B cell (primary cell): Measurements from ENCODE around the gene ERMAP. TPM values are rescaled to one million over a fixed set of nuclear protein-coding genes. Genes with fewer than 3 reads are reported as not detected.

Source experiments
- ATAC-seq: fragments of 200-7000 bp; cut with Tn5 transposase; one replicate; pipeline ENCODE4 v1.10.0; 2021; ENCODE audit warnings: low read depth, mild to moderate bottlenecking, moderate number of reproducible peaks, moderate library complexity
- CTCF ChIA-PET: fragments of 350-600 bp; sonication (Branson Sonifier 250); formaldehyde crosslinking; loops from one replicate; lab custom pipeline; 2021; ENCODE audit warnings: antibody characterized with exemption, inconsistent platforms; lab: Charles Lee
- POLR2A ChIA-PET: fragments of 350-600 bp; sonication (Branson Sonifier 250); formaldehyde crosslinking; loops from one replicate; lab custom pipeline; 2021; ENCODE audit warnings: antibody characterized with exemption; lab: Charles Lee
- DNase-seq: peaks from one replicate; pipeline ENCODE4 v3.0.0; 2013
- H2AFZ ChIP-seq: 2 replicates; pipeline ENCODE4 v1.6.1; 2012; ENCODE audit warnings: mild to moderate bottlenecking, low read depth, low read length; ENCODE audit not compliant: insufficient read depth, poor library complexity, severe bottlenecking
- H3K27ac ChIP-seq, 2 donors: 1 replicate in 1 of 2; 2 replicates in 1 of 2; pipeline ENCODE4 v1.5.1; 2012 to 2013; ENCODE audit warnings: low read length in 2 of 2, mild to moderate bottlenecking in 2 of 2, moderate library complexity in 1 of 2
- H3K27me3 ChIP-seq, 4 experiments: fragments of 200-600 bp in 1 of 4; sonication (generic) in 1 of 4; replicated peaks in 1 of 4; 1 replicate in 2 of 4; 2 replicates in 2 of 4; pipeline versions ENCODE4 v1.6.1 to v1.7.0; 2013 to 2016; ENCODE audit warnings: low read length in 3 of 4, mild to moderate bottlenecking in 2 of 4, mixed read lengths in 1 of 4, moderate library complexity in 1 of 4; ENCODE audit not compliant: insufficient read depth in 4 of 4, control insufficient read depth in 3 of 4; ENCODE audit errors: control extremely low read depth in 1 of 4
- H3K36me3 ChIP-seq, 2 experiments: replicated peaks in 1 of 2; 1 replicate in 1 of 2; 2 replicates in 1 of 2; pipeline versions ENCODE4 v1.6.1 to v1.7.1; 2013; ENCODE audit warnings: low read length in 1 of 2; ENCODE audit not compliant: insufficient read depth in 2 of 2, control insufficient read depth in 1 of 2; ENCODE audit errors: control extremely low read depth in 1 of 2, extremely low read depth in 1 of 2
- H3K4me1 ChIP-seq, 2 donors: fragments of 200-600 bp in 1 of 2; sonication (generic) in 1 of 2; 1 replicate in 1 of 2; 2 replicates in 1 of 2; pipeline versions ENCODE4 v1.5.1 to v1.6.1; 2013 to 2017; ENCODE audit warnings: low read length in 2 of 2; ENCODE audit not compliant: control insufficient read depth in 2 of 2, insufficient read depth in 2 of 2
- H3K4me2 ChIP-seq: replicated peaks from 2 replicates; pipeline ENCODE3; 2012; ENCODE audit warnings: mild to moderate bottlenecking, low read depth, low read length; ENCODE audit not compliant: poor library complexity, severe bottlenecking
- H3K4me3 ChIP-seq, 5 experiments: fragments of 200-600 bp in 1 of 5; sonication (generic) in 1 of 5; 1 replicate in 3 of 5; 2 replicates in 2 of 5; pipeline versions ENCODE4 v1.5.1 to v1.7.0; 2011 to 2016; ENCODE audit warnings: low read length in 4 of 5, mild to moderate bottlenecking in 4 of 5, low read depth in 2 of 5, control low read depth in 1 of 5, moderate library complexity in 1 of 5; ENCODE audit not compliant: insufficient read depth in 1 of 5; ENCODE audit errors: control extremely low read depth in 1 of 5, extremely low read depth in 1 of 5
- H3K79me2 ChIP-seq: fragments of 200-600 bp; sonication (generic); one replicate; pipeline ENCODE4 v1.6.0; 2016; ENCODE audit warnings: low read length; ENCODE audit not compliant: control insufficient read depth, insufficient read depth
- H3K9ac ChIP-seq: fragments of 200-600 bp; sonication (generic); 2 replicates; pipeline ENCODE4 v1.6.1; 2017; ENCODE audit warnings: mild to moderate bottlenecking, low read length, moderate library complexity
- H3K9me3 ChIP-seq, 3 donors: one replicate each; pipeline versions ENCODE4 v1.6.1 to v1.7.1; 2013; ENCODE audit warnings: low read length in 2 of 3; ENCODE audit not compliant: control insufficient read depth in 2 of 3, insufficient read depth in 1 of 3; ENCODE audit errors: control extremely low read depth in 1 of 3
- H4K20me1 ChIP-seq: 2 replicates; pipeline ENCODE4 v1.6.0; 2012; ENCODE audit warnings: mild to moderate bottlenecking, low read length; ENCODE audit not compliant: insufficient read depth, control insufficient read depth, poor library complexity, severe bottlenecking
- H3K27ac Mint-ChIP-seq: one replicate; pipeline ENCODE4 v1.8.0; 2021; ENCODE audit warnings: mixed read lengths
- H3K27me3 Mint-ChIP-seq: one replicate; pipeline ENCODE4 v1.8.0; 2021; ENCODE audit warnings: mixed read lengths
- H3K4me1 Mint-ChIP-seq: one replicate; pipeline ENCODE4 v1.8.0; 2021; ENCODE audit warnings: mixed read lengths
- H3K4me3 Mint-ChIP-seq: one replicate; pipeline ENCODE4 v1.8.0; 2021; ENCODE audit warnings: mixed read lengths
- H3K9me3 Mint-ChIP-seq: one replicate; pipeline ENCODE4 v1.8.0; 2022; ENCODE audit warnings: mixed read lengths; ENCODE audit not compliant: insufficient read depth
- EZH2 ChIP-seq: IDR thresholded peaks from 2 replicates; pipeline ENCODE4 v1.6.1; 2012; ENCODE audit warnings: borderline replicate concordance, low read depth, mild to moderate bottlenecking, moderate library complexity, low read length; ENCODE audit not compliant: insufficient read depth, poor library complexity, severe bottlenecking
- WGBS: methylation state at CpG from one replicate; pipeline ENCODE4 v1.1.5; 2013; ENCODE audit warnings: missing lambda C conversion rate; ENCODE audit not compliant: insufficient coverage; 5-methylcytosine and 5-hydroxymethylcytosine counted together
- intact Hi-C: fragments of 100-400 bp; cut with micrococcal nuclease; formaldehyde crosslinking; loops from one replicate; pipeline ENCODE4 v1.10.0; 2022
- polyA plus RNA-seq: library from polyadenylated mRNA; depleted of rRNA; stranded (reverse); fragments of >200 nt; gene quantifications from 2 replicates; pipeline ENCODE4 v1.2.3, GENCODE V29; 2012
- total RNA-seq, 2 donors: library from RNA; stranded (reverse); fragments of 120-200 nt in 1 of 2; gene quantifications; 1 replicate in 1 of 2; 2 replicates in 1 of 2; pipeline versions ENCODE4 v1.2.3 to v1.2.4, GENCODE V29; 2013 to 2022
- TF ChIP-seq, protein P1 (sequence below): fragments of 200-600 bp; IDR thresholded peaks from one replicate; pipeline ENCODE4 v1.8.0; 2022; ENCODE audit warnings: antibody characterized with exemption, mild to moderate bottlenecking

Gene ERMAP
- total and polyA plus RNA-seq, 2 donors (not counting 1 experiment from before 2014, with no cell fraction given), result 4.9 to 13.1 TPM

DNA sequence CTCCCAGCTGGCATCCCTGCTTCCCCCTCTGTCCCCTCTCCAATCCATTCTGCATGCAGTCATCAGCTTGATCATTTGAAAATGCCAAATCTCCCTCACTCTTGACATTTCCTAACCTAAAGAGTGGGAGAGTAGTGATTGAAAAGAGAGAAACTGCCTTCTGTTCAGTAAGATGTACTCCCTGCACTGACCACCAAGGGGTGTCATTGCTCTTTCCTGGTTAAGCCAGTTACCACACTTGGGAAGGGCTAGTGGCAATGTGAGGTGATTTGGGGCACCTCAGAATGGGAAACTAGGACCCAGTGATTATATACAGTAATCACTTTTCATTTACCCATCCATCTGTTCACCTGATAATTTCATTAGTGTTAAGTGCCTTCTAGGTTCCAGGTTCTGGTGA, 39.1 kb upstream of the ERMAP start:
- intact Hi-C loops, result loop anchor here (1.0 to 2.0 kb wide), 2 partner anchors 135 to 295 kb away; no protein-coding TSS in a partner anchor
- no peaks in the 10 kb centered on the region for H3K27me3 Mint-ChIP-seq

GRCh38 chr1:42779725-42780124, 37.2 kb upstream of the ERMAP start:
- peak overlapping the region; percentile 59 for H3K27ac Mint-ChIP-seq

More for the DNA sequence above, 39.1 kb upstream of the ERMAP start:
- no peaks in the 10 kb centered on the region for H3K9me3 ChIP-seq
- ChIA-PET CTCF (interaction anchor here (0.8 to 4.6 kb wide), 14 partner anchors 9 to 307 kb away, joined by 3 to 93 read pairs (median 4); partner anchors contain the start of genes C1orf50 and ZNF691), POLR2A (interaction anchor here (1.0 kb wide), 1 partner anchor 11 kb away, joined by 5 read pairs; the partner anchor contains the start of genes C1orf50 and P3H1)
- H3K27ac ChIP-seq, result no peak overlapping the region
- ATAC-seq, result peak; percentile 60
- peaks cover 20 to 57% of the 10 kb centered on the region in 2 experiments for H3K36me3 ChIP-seq
- no peaks in the 10 kb centered on the region for H3K79me2 ChIP-seq
- H2AFZ ChIP-seq, result no peak overlapping the region
- no peak overlapping the region for H3K9ac ChIP-seq
- DNase-seq, result peak; percentile 45
- no peak overlapping the region for H3K4me2 ChIP-seq
- TF ChIP-seq, protein P1, sequence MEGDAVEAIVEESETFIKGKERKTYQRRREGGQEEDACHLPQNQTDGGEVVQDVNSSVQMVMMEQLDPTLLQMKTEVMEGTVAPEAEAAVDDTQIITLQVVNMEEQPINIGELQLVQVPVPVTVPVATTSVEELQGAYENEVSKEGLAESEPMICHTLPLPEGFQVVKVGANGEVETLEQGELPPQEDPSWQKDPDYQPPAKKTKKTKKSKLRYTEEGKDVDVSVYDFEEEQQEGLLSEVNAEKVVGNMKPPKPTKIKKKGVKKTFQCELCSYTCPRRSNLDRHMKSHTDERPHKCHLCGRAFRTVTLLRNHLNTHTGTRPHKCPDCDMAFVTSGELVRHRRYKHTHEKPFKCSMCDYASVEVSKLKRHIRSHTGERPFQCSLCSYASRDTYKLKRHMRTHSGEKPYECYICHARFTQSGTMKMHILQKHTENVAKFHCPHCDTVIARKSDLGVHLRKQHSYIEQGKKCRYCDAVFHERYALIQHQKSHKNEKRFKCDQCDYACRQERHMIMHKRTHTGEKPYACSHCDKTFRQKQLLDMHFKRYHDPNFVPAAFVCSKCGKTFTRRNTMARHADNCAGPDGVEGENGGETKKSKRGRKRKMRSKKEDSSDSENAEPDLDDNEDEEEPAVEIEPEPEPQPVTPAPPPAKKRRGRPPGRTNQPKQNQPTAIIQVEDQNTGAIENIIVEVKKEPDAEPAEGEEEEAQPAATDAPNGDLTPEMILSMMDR, result peak; percentile 70
- TF ChIP-seq EZH2, result no peak
- H4K20me1 ChIP-seq, result peaks cover 13% of the 10 kb centered on the region
- H3K9me3 Mint-ChIP-seq, result no peaks in the 10 kb centered on the region
- no peak overlapping the region for H3K4me3 Mint-ChIP-seq
- H3K27me3 ChIP-seq, result no peaks in the 10 kb centered on the region
- no peak overlapping the region for H3K27ac Mint-ChIP-seq
- no peak overlapping the region for H3K4me3 ChIP-seq
- H3K4me1 Mint-ChIP-seq, result peaks cover 5% of the 10 kb centered on the region
- H3K4me1 ChIP-seq, result no peaks in the 10 kb centered on the region

More at GRCh38 chr1:42779725-42780124, 37.2 kb upstream of the ERMAP start:
- DNase-seq, result no peak
- no peaks in the 10 kb centered on the region for H3K9me3 Mint-ChIP-seq
- no peak for TF ChIP-seq EZH2
- TF ChIP-seq, protein P1, result no peak
- H2AFZ ChIP-seq, result no peak overlapping the region
- no CpG with 5 or more reads among the region's 2 CpGs for WGBS
- H3K36me3 ChIP-seq, result peaks cover 18 to 45% of the 10 kb centered on the region in 2 experiments
- H3K4me1 Mint-ChIP-seq, result peaks cover 5% of the 10 kb centered on the region
- ChIA-PET POLR2A (no interaction called here), CTCF (interaction anchor here (0.9 to 4.6 kb wide), 5 partner anchors 11 to 293 kb away, joined by 3 to 93 read pairs (median 6); partner anchors contain the start of gene C1orf50)
- no peak overlapping the region for H3K27ac ChIP-seq
- H3K4me3 Mint-ChIP-seq, result no peak overlapping the region
- intact Hi-C loops, result loop anchor here (2.0 kb wide), 1 partner anchor 133 kb away; no protein-coding TSS in a partner anchor
- H3K9ac ChIP-seq, result no peak overlapping the region
- H3K27me3 ChIP-seq, result no peaks in the 10 kb centered on the region
- no peak overlapping the region for H3K4me2 ChIP-seq
- no peak overlapping the region for H3K4me3 ChIP-seq
- no peaks in the 10 kb centered on the region for H3K27me3 Mint-ChIP-seq
- H3K4me1 ChIP-seq, result peaks cover 1 to 2% of the 10 kb centered on the region in 2 donors
- H3K9me3 ChIP-seq, result no peaks in the 10 kb centered on the region
- H3K79me2 ChIP-seq, result peaks cover 2% of the 10 kb centered on the region
- ATAC-seq, result no peak
- H4K20me1 ChIP-seq, result peaks cover under 1% of the 10 kb centered on the region
